HepG2 (cell line): ENCODE results near the gene RNF8. TPM values are rescaled to one million over a fixed set of nuclear protein-coding genes. Genes with fewer than 3 reads are reported as not detected.

Experiments used
- ARNTL ChIP-seq: sonication (generic); formaldehyde crosslinking; IDR thresholded peaks from 2 replicates; pipeline ENCODE4 v1.4.0; 2020; ENCODE audit warnings: mild to moderate bottlenecking, missing genetic modification reagents
- BRCA1 ChIP-seq: sonication (generic); formaldehyde crosslinking; IDR thresholded peaks from 2 replicates; pipeline ENCODE4 v1.4.0; 2020; ENCODE audit warnings: missing genetic modification reagents
- ELF3 ChIP-seq: IDR thresholded peaks from 2 replicates; pipeline ENCODE4 v1.6.1; 2016; ENCODE audit warnings: missing genetic modification reagents, missing compliant biosample characterization
- KLF16 ChIP-seq, 2 experiments: sonication (generic) in 1 of 2; formaldehyde crosslinking in 1 of 2; IDR thresholded peaks; 2 replicates each; pipeline versions ENCODE4 v1.6.1 to v1.8.0; 2016 to 2023; ENCODE audit warnings: missing genetic modification reagents in 2 of 2, missing compliant biosample characterization in 1 of 2
- MEIS1 ChIP-seq: sonication (generic); formaldehyde crosslinking; IDR thresholded peaks from 2 replicates; pipeline ENCODE4 v1.9.0; 2021; ENCODE audit warnings: mild to moderate bottlenecking, missing genetic modification reagents, moderate library complexity, borderline replicate concordance
- NFYB ChIP-seq: sonication (generic); formaldehyde crosslinking; IDR thresholded peaks from 2 replicates; pipeline ENCODE4 v1.4.0; 2020; ENCODE audit warnings: missing genetic modification reagents
- NONO ChIP-seq, 2 experiments: fragments of 450-650 bp in 1 of 2; sonication (generic) in 1 of 2; formaldehyde crosslinking in 1 of 2; IDR thresholded peaks in 1 of 2; conservative IDR thresholded peaks in 1 of 2; 2 replicates each; pipeline versions ENCODE4 v1.6.1 to v1.8.0; 2017 to 2022; ENCODE audit warnings: mild to moderate bottlenecking in 1 of 2, missing genetic modification reagents in 1 of 2, moderate library complexity in 1 of 2
- NR2F1 ChIP-seq, 2 experiments: fragments of 450-650 bp in 1 of 2; formaldehyde crosslinking in 1 of 2; IDR thresholded peaks; 2 replicates each; pipeline versions ENCODE4 v1.5.0 to v1.6.1; 2016 to 2020; ENCODE audit warnings: mild to moderate bottlenecking in 1 of 2, missing compliant biosample characterization in 1 of 2, missing genetic modification reagents in 1 of 2, moderate library complexity in 1 of 2
- NRL ChIP-seq: sonication (generic); formaldehyde crosslinking; IDR thresholded peaks from 2 replicates; pipeline ENCODE4 v1.5.0; 2020; ENCODE audit warnings: missing genetic modification reagents, mild to moderate bottlenecking, moderate library complexity, borderline replicate concordance
- PTBP1 ChIP-seq: fragments of 200-400 bp; formaldehyde crosslinking; IDR thresholded peaks from 2 replicates; pipeline ENCODE4 v1.6.1; 2018; ENCODE audit warnings: low read length, low read depth; ENCODE audit not compliant: poor library complexity, severe bottlenecking
- SAP130 ChIP-seq: IDR thresholded peaks from 2 replicates; pipeline ENCODE4 v1.6.1; 2016; ENCODE audit warnings: low read depth
- SIX1 ChIP-seq: sonication (generic); formaldehyde crosslinking; IDR thresholded peaks from 2 replicates; pipeline ENCODE4 v1.4.0; 2020; ENCODE audit warnings: missing genetic modification reagents, borderline replicate concordance
- TCF12 ChIP-seq, 2 experiments: fragments of 450-650 bp in 1 of 2; sonication (generic) in 1 of 2; formaldehyde crosslinking in 1 of 2; IDR thresholded peaks; 2 replicates each; pipeline versions ENCODE4 v1.6.1 to v1.8.0; 2017 to 2022; ENCODE audit warnings: antibody characterized with exemption in 1 of 2, mild to moderate bottlenecking in 1 of 2, missing genetic modification reagents in 1 of 2, moderate library complexity in 1 of 2
- ZFAT ChIP-seq: sonication (generic); formaldehyde crosslinking; conservative IDR thresholded peaks from 2 replicates; pipeline ENCODE4 v1.8.1; 2023; ENCODE audit warnings: missing genetic modification reagents, inconsistent platforms
- ZNF430 ChIP-seq: sonication (generic); formaldehyde crosslinking; IDR thresholded peaks from 2 replicates; pipeline ENCODE4 v1.9.0; 2021; ENCODE audit warnings: mild to moderate bottlenecking, missing genetic modification reagents
- ZNF530 ChIP-seq: sonication (generic); formaldehyde crosslinking; IDR thresholded peaks from 2 replicates; pipeline ENCODE4 v1.5.0; 2020; ENCODE audit warnings: low read depth, mild to moderate bottlenecking, missing genetic modification reagents
- ZNF652 ChIP-seq: IDR thresholded peaks from 2 replicates; pipeline ENCODE4 v1.6.1; 2016; ENCODE audit warnings: low read depth, borderline replicate concordance
- polyA plus RNA-seq, 8 experiments: library from polyadenylated mRNA; depleted of rRNA in 3 of 8; stranded (reverse) in 7 of 8; unstranded in 1 of 8; fragments of >200 nt; fragmentation: Illumina TruSeq in 4 of 8; extraction: Trizol in 4 of 8; gene quantifications; 2 replicates each; pipeline versions ENCODE4 v1.2.1 to v1.2.3, GENCODE V29; 2011 to 2016; ENCODE audit warnings: low read depth in 4 of 8, missing spikeins in 1 of 8, mixed read lengths in 1 of 8; ENCODE audit not compliant: insufficient read depth in 1 of 8
- total RNA-seq, 5 experiments: library from RNA; depleted of rRNA; stranded (reverse); fragments of >200 nt; fragmentation: Illumina TruSeq; extraction: Trizol; gene quantifications; 2 replicates each; pipeline ENCODE4 v1.2.3, GENCODE V29; 2016; ENCODE audit warnings: low read depth in 1 of 5
- TF ChIP-seq, protein P1 (sequence below): IDR thresholded peaks from 2 replicates; pipeline ENCODE4 v1.6.1; 2012; ENCODE audit warnings: low read length, improper control_type of control experiment
- TF ChIP-seq, protein P2 (sequence below): IDR thresholded peaks from 2 replicates; pipeline ENCODE4 v1.6.1; 2016; ENCODE audit warnings: low read depth, borderline replicate concordance
- TF ChIP-seq, protein P3 (sequence below): sonication (generic); formaldehyde crosslinking; IDR thresholded peaks from 2 replicates; pipeline ENCODE4 v1.4.0; 2020; ENCODE audit warnings: mild to moderate bottlenecking, missing genetic modification reagents
- TF ChIP-seq, protein P4 (sequence below): sonication (generic); formaldehyde crosslinking; IDR thresholded peaks from 2 replicates; pipeline ENCODE4 v1.4.0; 2020; ENCODE audit warnings: mild to moderate bottlenecking, missing genetic modification reagents
- TF ChIP-seq, protein P5 (sequence below): sonication (generic); formaldehyde crosslinking; IDR thresholded peaks from 2 replicates; pipeline ENCODE4 v1.5.1; 2020; ENCODE audit warnings: mild to moderate bottlenecking, missing genetic modification reagents, moderate library complexity
- TF ChIP-seq, protein P6 (sequence below): sonication (generic); formaldehyde crosslinking; IDR thresholded peaks from 2 replicates; pipeline ENCODE4 v1.9.0; 2021; ENCODE audit warnings: missing genetic modification reagents, borderline replicate concordance

The RNF8 gene
- total and polyA plus RNA-seq, 2 of the 13 experiments (the other 11 are each of a cell fraction or from before 2014, with no cell fraction given), result 21.8 to 47.6 TPM

DNA sequence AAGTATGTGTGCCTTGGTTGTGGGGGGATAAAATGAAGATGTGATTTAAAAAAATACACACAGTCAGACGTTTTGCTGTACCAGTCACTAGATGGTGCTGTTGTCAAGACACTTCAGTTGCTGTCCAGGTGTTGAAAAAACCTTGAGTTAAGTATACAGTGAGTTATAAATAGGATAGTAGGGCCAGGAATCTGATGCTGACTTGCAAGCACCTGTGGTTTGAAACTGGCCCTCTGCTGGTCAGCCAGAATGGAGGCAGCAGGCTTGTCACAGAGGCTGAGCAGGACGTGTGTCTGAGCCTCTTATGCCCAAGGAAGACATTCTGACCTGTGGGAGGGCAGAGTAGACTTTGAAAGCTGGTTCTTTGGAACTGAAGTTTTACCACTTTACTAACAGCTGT lies 27.8 kb downstream of the RNF8 start (continued):
- TF ChIP-seq NR2F1 (CRISPR knock-in tag; IDR thresholded peaks at IDR 0.05), result 0 out of 4 replicates have a peak, but pooled peaks of 1 of the 2 experiments have one; percentile 15
- TF ChIP-seq, protein P1, sequence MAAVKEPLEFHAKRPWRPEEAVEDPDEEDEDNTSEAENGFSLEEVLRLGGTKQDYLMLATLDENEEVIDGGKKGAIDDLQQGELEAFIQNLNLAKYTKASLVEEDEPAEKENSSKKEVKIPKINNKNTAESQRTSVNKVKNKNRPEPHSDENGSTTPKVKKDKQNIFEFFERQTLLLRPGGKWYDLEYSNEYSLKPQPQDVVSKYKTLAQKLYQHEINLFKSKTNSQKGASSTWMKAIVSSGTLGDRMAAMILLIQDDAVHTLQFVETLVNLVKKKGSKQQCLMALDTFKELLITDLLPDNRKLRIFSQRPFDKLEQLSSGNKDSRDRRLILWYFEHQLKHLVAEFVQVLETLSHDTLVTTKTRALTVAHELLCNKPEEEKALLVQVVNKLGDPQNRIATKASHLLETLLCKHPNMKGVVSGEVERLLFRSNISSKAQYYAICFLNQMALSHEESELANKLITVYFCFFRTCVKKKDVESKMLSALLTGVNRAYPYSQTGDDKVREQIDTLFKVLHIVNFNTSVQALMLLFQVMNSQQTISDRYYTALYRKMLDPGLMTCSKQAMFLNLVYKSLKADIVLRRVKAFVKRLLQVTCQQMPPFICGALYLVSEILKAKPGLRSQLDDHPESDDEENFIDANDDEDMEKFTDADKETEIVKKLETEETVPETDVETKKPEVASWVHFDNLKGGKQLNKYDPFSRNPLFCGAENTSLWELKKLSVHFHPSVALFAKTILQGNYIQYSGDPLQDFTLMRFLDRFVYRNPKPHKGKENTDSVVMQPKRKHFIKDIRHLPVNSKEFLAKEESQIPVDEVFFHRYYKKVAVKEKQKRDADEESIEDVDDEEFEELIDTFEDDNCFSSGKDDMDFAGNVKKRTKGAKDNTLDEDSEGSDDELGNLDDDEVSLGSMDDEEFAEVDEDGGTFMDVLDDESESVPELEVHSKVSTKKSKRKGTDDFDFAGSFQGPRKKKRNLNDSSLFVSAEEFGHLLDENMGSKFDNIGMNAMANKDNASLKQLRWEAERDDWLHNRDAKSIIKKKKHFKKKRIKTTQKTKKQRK, result no peak
- TF ChIP-seq TCF12 (IDR thresholded peaks at IDR 0.05), result no peak
- no peak for TF ChIP-seq TCF12 (CRISPR knock-in tag; IDR thresholded peaks at IDR 0.05)
- TF ChIP-seq, protein P2, sequence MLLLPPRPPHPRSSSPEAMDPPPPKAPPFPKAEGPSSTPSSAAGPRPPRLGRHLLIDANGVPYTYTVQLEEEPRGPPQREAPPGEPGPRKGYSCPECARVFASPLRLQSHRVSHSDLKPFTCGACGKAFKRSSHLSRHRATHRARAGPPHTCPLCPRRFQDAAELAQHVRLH (CRISPR knock-in tag), result 0 out of 2 replicates have a peak, but pooled peaks have one; percentile 41
- no peak for TF ChIP-seq NRL (CRISPR knock-in tag)
- no peak for TF ChIP-seq ZNF530 (CRISPR knock-in tag)
- peak in 1 of 2 experiments; percentile 64; a peak in 1 of 4 replicates for TF ChIP-seq KLF16 (CRISPR knock-in tag; IDR thresholded peaks at IDR 0.05)
- no peak for TF ChIP-seq NONO (IDR thresholded peaks at IDR 0.05)
- 0 out of 2 replicates have a peak, but pooled peaks have one; percentile 32 for TF ChIP-seq NONO (CRISPR knock-in tag; conservative IDR thresholded peaks at IDR 0.05)
- 0 out of 2 replicates have a peak, but pooled peaks have one; percentile 16 for TF ChIP-seq SIX1 (CRISPR knock-in tag)
- no peak for TF ChIP-seq ZNF430 (CRISPR knock-in tag)
- TF ChIP-seq, protein P3, sequence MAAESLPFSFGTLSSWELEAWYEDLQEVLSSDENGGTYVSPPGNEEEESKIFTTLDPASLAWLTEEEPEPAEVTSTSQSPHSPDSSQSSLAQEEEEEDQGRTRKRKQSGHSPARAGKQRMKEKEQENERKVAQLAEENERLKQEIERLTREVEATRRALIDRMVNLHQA (CRISPR knock-in tag), result no peak
- TF ChIP-seq, protein P4, sequence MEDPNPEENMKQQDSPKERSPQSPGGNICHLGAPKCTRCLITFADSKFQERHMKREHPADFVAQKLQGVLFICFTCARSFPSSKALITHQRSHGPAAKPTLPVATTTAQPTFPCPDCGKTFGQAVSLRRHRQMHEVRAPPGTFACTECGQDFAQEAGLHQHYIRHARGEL (CRISPR knock-in tag), result no peak
- 0 out of 2 replicates have a peak, but pooled peaks have one; percentile 42 for TF ChIP-seq SAP130 (CRISPR knock-in tag)
- TF ChIP-seq ARNTL (CRISPR knock-in tag), result no peak
- no peak for TF ChIP-seq ZFAT
- TF ChIP-seq NFYB (CRISPR knock-in tag), result no peak
- TF ChIP-seq ELF3 (CRISPR knock-in tag), result peak; percentile 51; the same call in 1 of the 2 replicates
- no peak for TF ChIP-seq ZNF652 (CRISPR knock-in tag)
- TF ChIP-seq, protein P5, sequence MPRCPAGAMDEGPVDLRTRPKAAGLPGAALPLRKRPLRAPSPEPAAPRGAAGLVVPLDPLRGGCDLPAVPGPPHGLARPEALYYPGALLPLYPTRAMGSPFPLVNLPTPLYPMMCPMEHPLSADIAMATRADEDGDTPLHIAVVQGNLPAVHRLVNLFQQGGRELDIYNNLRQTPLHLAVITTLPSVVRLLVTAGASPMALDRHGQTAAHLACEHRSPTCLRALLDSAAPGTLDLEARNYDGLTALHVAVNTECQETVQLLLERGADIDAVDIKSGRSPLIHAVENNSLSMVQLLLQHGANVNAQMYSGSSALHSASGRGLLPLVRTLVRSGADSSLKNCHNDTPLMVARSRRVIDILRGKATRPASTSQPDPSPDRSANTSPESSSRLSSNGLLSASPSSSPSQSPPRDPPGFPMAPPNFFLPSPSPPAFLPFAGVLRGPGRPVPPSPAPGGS (CRISPR knock-in tag), result no peak
- TF ChIP-seq BRCA1, result 0 out of 2 replicates have a peak, but pooled peaks have one; percentile 22
- TF ChIP-seq, protein P6, sequence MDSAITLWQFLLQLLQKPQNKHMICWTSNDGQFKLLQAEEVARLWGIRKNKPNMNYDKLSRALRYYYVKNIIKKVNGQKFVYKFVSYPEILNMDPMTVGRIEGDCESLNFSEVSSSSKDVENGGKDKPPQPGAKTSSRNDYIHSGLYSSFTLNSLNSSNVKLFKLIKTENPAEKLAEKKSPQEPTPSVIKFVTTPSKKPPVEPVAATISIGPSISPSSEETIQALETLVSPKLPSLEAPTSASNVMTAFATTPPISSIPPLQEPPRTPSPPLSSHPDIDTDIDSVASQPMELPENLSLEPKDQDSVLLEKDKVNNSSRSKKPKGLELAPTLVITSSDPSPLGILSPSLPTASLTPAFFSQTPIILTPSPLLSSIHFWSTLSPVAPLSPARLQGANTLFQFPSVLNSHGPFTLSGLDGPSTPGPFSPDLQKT (CRISPR knock-in tag), result no peak
- no peak for TF ChIP-seq MEIS1 (CRISPR knock-in tag)
- no peak for TF ChIP-seq PTBP1
